GM18951 (cell line): ENCODE data around the gene CIITA.

Source experiments
- POLR2A ChIP-seq: IDR thresholded peaks from 4 replicates; pipeline ENCODE4 v1.6.1; 2011; ENCODE audit warnings: mild to moderate bottlenecking; ENCODE audit not compliant: insufficient read length, insufficient read depth; ENCODE audit errors: extremely low read depth
- in situ Hi-C: fragments of 300-500 bp; cut with MboI; formaldehyde crosslinking; loops from one replicate; pipeline ENCODE4 v1.12.0; 2022; ENCODE audit warnings: low sequenced_read_pairs, mixed read lengths, inconsistent platforms; ENCODE audit not compliant: unreplicated experiment

The CIITA gene

GRCh38 chr16:10838621-10839278, 38.3 kb upstream of the CIITA start:
- in situ Hi-C loops = no loop called here
- TF ChIP-seq POLR2A = no peak

- TF ChIP-seq POLR2A = no peak
- in situ Hi-C loops = no loop called here
Observed at GRCh38 chr16:10839279-10839666, 37.7 kb upstream of the CIITA start.

- in situ Hi-C loops = no loop called here
- no peak for TF ChIP-seq POLR2A
Observed at GRCh38 chr16:10840703-10841102, 36.3 kb upstream of the CIITA start.

- in situ Hi-C loops = no loop called here
- no peak for TF ChIP-seq POLR2A
Observed at GRCh38 chr16:10846213-10846998, 30.6 kb upstream of the CIITA start.

GRCh38 chr16:10847176-10847575, 29.8 kb upstream of the CIITA start:
- in situ Hi-C loops = no loop called here
- TF ChIP-seq POLR2A = no peak

GRCh38 chr16:10849736-10850477, 27.1 kb upstream of the CIITA start:
- in situ Hi-C loops = no loop called here
- TF ChIP-seq POLR2A = no peak

- in situ Hi-C loops = no loop called here
- TF ChIP-seq POLR2A = no peak
Observed at GRCh38 chr16:10850478-10850850, 26.5 kb upstream of the CIITA start.

GRCh38 chr16:10851512-10851911, 25.5 kb upstream of the CIITA start:
- in situ Hi-C loops = no loop called here
- no peak for TF ChIP-seq POLR2A

GRCh38 chr16:10852286-10852685, 24.7 kb upstream of the CIITA start:
- TF ChIP-seq POLR2A = no peak
- in situ Hi-C loops = no loop called here

- in situ Hi-C loops = no loop called here
- TF ChIP-seq POLR2A = no peak
Observed at GRCh38 chr16:10852948-10853347, 24.1 kb upstream of the CIITA start.

- in situ Hi-C loops = no loop called here
- no peak for TF ChIP-seq POLR2A
Observed at GRCh38 chr16:10856042-10856441, 21.0 kb upstream of the CIITA start.

- no peak for TF ChIP-seq POLR2A
- in situ Hi-C loops = no loop called here
Observed at GRCh38 chr16:10858203-10858602, 18.8 kb upstream of the CIITA start.

- in situ Hi-C loops = no loop called here
Observed at GRCh38 chr16:10859020-10859419, 18.0 kb upstream of the CIITA start.

More at GRCh38 chr16:10859020-10859419, 18.0 kb upstream of the CIITA start:
- no peak for TF ChIP-seq POLR2A
